Stimulated activated CD4-positive, alpha-beta T cell treated with anti-CD3 and anti-CD28 coated beads, Interleukin-2, amount 100 ng/mL, for 48 hours (primary cell): ENCODE measurements around the gene CSTPP1.
A peak's percentile ranks its signal among the peaks of the same experiment; 100 is the strongest.

Source experiments
- DNase-seq, 2 donors: peaks; one replicate each; pipeline ENCODE4 v3.0.0-alpha.2; 2020

Gene CSTPP1

GRCh38 chr11:46936138-46937110 lies at the start of gene CSTPP1:
Gene CSTPP1 (plus strand): TSS chr11:46936761. CDS start chr11:46936806, 45 bp downstream.
- peak; percentile 95 for DNase-seq

- no peak for DNase-seq
Observed at GRCh38 chr11:46888636-46889035, 47.9 kb upstream of the CSTPP1 start.

DNA sequence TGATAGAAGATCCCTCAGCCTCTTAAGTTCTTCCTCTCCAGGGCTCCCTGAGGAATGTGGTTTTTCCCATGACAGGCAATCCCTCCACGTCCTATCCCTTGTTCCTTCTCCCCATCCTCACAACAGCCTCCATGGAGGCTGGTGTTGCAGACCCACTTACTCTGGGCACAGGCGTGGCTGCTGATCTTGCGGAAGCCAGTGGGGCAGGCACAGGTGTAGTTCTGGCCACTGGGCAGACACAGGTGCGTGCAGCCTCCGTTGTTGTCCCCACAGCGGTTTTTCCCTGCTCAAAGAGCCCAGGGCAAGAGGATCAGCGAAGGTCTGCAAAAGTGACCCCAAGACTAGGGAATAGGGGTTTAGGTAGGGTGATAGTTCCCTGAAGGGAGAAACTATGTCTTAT lies 47.3 kb upstream of the CSTPP1 start:
- DNase-seq, result no peak

- peak; percentile 76 to 81 for DNase-seq
Observed at GRCh38 chr11:46889689-46890475, 46.7 kb upstream of the CSTPP1 start.

- DNase-seq, result no peak
Observed at GRCh38 chr11:46890665-46891064, 45.9 kb upstream of the CSTPP1 start.

DNA sequence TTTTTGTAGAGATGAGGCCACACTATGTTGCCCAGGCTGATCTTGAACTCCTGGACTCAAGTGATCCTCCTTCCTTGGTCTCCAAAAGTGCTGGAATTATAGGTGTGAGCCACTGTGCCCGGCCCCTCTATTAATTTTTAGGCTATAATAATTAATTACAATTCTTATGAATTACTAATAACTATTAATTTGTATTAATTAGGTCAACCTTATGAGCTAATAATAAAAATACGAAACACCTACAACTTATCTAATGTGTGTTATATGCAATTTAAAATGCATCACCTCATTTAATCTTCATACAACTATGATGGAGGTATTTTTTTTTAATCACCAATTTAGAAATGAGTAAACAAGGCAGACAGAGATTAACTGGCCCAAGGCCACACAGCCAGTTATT lies 44.5 kb upstream of the CSTPP1 start:
- DNase-seq, result no peak

DNA sequence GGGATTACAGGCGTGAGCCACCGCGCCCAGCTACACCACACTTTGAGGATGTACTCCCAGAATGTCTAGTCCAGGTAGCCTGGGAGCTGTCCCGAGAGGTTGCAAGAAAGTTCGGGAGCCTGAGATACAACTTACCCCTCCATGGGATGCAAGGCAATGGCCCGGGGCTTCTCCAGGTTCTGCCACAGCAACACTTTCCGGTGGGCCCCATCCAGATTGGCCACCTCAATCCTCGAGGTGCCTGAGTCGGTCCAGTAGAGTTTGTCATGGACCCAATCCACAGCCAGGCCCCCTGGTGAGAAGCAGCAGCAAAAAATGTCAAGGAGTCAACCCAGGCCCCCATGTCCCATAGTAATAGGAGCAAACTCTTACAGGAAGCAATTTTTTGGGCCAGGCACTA lies 43.7 kb upstream of the CSTPP1 start:
- DNase-seq, result no peak

DNA sequence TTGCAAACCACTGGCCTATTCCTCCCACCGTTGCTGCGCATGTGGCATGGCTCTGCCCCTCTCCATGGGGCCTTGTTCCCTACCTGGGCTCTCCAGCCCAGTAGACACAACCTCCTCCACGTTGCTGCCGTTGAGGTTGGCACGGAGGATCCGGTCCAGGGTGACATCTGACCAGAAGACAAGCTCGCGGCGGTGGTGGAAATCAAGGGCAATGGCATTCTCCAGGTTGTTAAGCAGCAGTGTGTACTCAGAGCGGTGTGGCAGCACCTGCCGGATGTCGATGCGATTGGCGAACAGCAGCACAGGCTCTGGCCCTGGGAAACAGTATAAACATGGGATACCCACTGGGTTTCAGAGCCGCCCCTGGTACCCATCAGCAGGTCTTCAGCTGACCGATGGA lies 42.1 kb upstream of the CSTPP1 start:
- DNase-seq, result no peak

DNA sequence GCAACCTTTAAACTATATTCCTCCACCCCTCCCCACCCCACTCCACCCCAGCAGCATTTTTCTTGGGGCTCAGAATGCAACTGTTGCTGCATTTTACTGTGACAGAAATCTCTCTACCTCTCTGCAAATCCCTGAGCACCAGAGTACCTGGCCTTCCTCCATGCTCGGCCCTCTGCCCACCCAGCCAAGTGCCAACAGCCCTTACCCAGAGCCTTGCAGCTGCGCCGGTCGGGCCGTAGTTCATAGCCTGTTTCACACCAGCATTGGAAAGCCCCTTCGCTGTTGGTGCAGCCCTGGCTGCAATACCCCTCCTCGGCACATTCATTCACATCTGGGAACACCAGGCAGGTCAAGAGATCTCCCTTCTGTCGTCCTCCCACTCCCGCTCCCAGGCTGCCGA lies 41.6 kb upstream of the CSTPP1 start:
- DNase-seq, result no peak

- no peak for DNase-seq
Observed at GRCh38 chr11:46895821-46896220, 40.7 kb upstream of the CSTPP1 start.

- DNase-seq, result no peak
Observed at GRCh38 chr11:46896719-46897406, 39.7 kb upstream of the CSTPP1 start.

DNA sequence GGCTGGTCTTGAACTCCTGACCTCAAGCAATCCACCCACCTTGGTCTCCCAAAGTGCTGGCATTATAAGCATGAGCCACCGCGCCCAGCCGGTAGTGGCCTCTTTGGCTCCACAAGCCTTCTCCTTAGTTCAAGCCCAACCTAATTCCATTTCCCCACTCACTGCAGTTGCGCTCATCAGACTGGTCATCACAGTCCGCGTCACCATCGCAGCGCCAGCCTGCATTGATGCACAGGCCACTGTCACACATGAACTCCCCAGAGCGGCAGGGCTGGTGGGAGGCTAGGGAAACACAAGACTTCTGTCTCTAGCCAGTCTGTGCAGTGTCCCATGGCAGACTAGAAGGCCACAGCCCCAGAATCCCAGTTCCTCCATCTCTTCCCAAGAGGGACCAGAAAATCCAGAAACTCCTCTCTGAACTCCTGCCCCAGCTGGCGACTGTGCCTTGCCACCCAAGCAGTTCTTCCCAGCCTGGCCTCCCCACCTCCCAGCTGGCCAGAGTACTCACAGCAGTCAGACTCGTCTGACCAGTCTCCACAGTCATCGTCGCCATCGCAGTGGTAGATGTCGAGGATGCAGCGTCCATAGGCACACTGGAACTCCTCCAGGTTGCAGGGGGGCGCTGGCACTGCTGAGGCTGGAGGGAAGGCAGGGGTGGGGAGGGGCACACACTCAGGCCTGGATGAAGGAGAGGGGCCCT lies 38.0 kb upstream of the CSTPP1 start:
- DNase-seq, result no peak

- DNase-seq, result no peak
Observed at GRCh38 chr11:46899501-46900025, 37.0 kb upstream of the CSTPP1 start.

DNA sequence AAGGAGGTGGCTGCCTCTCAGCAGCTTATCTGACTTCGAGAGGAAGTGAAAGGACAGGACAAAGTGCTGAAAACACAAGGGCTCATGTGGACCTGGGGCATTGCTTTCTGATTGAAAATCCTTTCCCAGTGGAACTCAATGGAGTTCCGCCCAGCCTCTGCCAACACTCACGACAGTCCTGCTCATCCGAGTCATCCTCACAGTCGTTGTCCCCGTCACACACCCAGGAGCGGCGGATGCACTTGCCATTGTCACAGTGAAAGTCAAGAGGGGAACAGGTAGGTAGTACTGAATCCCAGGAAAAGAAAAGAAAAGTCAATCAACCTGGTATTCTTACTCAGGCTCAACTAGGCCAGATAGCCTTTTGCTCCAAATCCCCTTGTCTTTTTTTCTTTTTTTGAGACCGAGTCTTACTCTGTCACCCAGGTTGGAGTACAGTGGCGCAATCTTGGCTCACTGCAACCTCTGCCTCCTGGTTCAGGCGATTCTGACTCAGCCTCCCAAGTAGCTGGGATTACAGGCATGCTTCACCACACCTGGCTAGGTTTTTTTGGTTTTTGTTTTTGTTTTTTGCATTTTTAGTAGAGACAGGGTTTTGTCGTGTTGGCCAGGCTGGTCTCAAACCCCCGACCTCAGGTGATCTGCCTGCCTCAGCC lies 36.3 kb upstream of the CSTPP1 start:
- no peak for DNase-seq

- DNase-seq, result no peak
Observed at GRCh38 chr11:46901156-46901555, 35.4 kb upstream of the CSTPP1 start.

GRCh38 chr11:46902694-46903093 lies 33.9 kb upstream of the CSTPP1 start:
- DNase-seq, result no peak

DNA sequence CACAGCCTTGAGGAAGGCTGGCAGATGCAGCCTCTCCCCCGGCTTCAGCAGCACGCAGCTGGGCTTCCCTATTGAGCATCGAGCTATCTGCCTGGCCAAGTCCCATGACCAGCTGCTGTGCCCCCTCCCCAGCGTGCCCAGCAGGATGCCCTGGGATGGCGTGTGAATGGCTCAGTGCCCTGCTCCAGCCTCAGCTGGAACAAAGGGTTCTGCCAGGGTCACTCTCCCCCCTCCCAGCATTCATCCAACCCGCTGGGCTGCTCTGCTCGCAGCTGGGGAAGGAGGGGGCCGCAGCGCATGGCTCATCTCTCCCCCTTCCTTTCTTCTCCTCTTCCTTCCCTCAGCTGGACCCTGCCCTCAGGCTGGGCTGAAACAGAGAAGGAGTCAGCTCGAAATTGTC lies 32.7 kb upstream of the CSTPP1 start:
- no peak for DNase-seq

GRCh38 chr11:46905806-46906205 lies 30.8 kb upstream of the CSTPP1 start:
- DNase-seq, result no peak

DNA sequence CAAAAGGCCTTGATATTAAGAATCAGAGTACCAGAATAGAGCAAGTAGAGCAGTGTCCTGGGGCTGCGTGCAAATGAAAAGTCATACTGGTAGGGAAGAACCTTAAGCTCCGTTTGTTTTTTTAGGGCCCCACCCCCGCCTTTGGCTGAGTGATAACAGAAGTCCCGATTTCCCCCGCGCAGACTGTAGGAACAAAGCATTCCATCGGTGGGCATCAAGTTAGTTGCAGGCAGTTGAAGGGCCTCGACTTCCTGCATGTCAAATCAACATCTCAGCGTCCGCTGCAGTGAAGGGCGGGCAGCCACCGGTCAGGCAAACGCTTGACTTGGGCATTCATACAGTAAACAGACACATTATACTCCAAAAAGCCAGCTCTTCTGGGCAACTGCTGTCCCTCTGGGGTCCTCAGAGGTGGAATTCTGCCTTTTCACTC lies 29.9 kb upstream of the CSTPP1 start:
- no peak for DNase-seq

GRCh38 chr11:46907606-46908005 lies 29.0 kb upstream of the CSTPP1 start:
- DNase-seq, result no peak

GRCh38 chr11:46912526-46913150 lies 23.9 kb upstream of the CSTPP1 start:
- DNase-seq, result no peak
